SK-N-MC (cell line): Measurements from ENCODE around the gene NBEA.

Experiments used
- EZH2 ChIP-seq: fragments of 200-600 bp; sonication (generic); IDR thresholded peaks from one replicate; pipeline ENCODE4 v1.6.1; 2017; ENCODE audit warnings: antibody characterized with exemption
- POLR2AphosphoS5 ChIP-seq: IDR thresholded peaks from 2 replicates; pipeline ENCODE4 v1.6.1; 2012; ENCODE audit warnings: mild to moderate bottlenecking, low read depth, low read length, borderline replicate concordance

DNA sequence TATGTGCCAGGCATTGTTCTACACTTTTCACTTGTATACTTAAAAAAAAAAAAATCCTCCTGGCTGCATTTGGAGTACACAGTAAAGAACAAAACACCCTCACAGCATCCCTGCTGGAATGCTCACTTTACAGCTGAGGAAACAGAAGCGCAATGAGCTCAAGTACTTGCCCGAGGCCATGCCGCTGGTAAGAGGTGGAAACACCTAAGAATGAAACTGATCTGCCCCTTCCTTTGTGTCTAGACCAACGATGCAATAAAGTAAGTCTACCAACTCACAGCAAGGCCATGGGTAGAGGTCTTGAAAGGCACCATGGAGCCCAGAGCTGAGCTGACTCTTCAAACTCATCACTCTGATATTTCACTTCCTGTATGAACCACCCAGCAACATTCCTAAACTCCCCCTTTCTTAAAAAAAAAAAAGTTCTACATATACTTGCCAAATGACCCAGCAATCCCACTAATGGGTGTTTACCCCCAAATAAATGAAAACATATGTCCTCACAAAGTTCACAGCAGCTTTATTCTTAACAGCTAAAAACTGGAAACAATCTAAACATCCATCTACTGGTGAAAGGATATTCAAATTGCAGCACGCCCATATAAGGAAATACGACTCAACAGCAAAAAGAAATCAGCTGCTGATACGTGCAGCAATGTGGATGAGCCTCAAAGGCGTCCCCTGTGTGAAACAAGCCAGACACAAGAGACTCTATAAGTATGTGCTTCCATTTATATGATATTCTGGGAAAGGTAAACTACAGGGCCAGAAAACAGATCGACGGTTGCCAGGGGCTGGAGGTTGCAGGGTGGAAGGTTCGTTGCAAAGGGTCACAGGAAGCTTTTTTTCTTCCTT is 771.1 kb downstream of the NBEA start:
- no peak for TF ChIP-seq EZH2
- TF ChIP-seq POLR2AphosphoS5 = no peak
